T-helper 17 cell (primary cell): ENCODE data around the gene IQSEC1. TPM values are rescaled to one million over a fixed set of nuclear protein-coding genes. Genes with fewer than 3 reads are reported as not detected.

ENCODE experiments used
- ATAC-seq: fragments of 150-1000 bp; cut with Tn5 transposase; 2 replicates; pipeline ENCODE4 v1.10.0; 2021; ENCODE audit warnings: mild to moderate bottlenecking, moderate library complexity
- DNase-seq, 3 donors: peaks; one replicate each; pipeline versions ENCODE4 v3.0.0 to v3.0.0-alpha.2; 2020 to 2021
- H3K9me3 ChIP-seq: one replicate; pipeline ENCODE4 v1.7.0; 2013; ENCODE audit warnings: low read length, mild to moderate bottlenecking; ENCODE audit not compliant: control insufficient read depth, poor library complexity, severe bottlenecking
- H3K27ac Mint-ChIP-seq: one replicate; pipeline ENCODE4 v1.8.0; 2022; ENCODE audit warnings: mild to moderate bottlenecking, moderate library complexity, mixed read lengths
- H3K27me3 Mint-ChIP-seq: one replicate; pipeline ENCODE4 v1.8.0; 2022; ENCODE audit warnings: mixed read lengths
- H3K36me3 Mint-ChIP-seq: one replicate; pipeline ENCODE4 v1.8.0; 2022; ENCODE audit warnings: low read depth, mixed read lengths
- H3K4me1 Mint-ChIP-seq: one replicate; pipeline ENCODE4 v1.8.0; 2022; ENCODE audit warnings: mild to moderate bottlenecking, mixed read lengths
- H3K4me3 Mint-ChIP-seq: one replicate; pipeline ENCODE4 v1.8.0; 2022; ENCODE audit warnings: mild to moderate bottlenecking, moderate library complexity, mixed read lengths
- total RNA-seq, 4 donors: library from RNA in 2 of 4; stranded (reverse) in 2 of 4; gene quantifications; one replicate each; pipeline ENCODE4 v1.2.3 and lab custom pipeline; 2022 to 2026

IQSEC1 gene
- total RNA-seq, 2 donors from 2014 or later = 114 to 128 TPM

DNA sequence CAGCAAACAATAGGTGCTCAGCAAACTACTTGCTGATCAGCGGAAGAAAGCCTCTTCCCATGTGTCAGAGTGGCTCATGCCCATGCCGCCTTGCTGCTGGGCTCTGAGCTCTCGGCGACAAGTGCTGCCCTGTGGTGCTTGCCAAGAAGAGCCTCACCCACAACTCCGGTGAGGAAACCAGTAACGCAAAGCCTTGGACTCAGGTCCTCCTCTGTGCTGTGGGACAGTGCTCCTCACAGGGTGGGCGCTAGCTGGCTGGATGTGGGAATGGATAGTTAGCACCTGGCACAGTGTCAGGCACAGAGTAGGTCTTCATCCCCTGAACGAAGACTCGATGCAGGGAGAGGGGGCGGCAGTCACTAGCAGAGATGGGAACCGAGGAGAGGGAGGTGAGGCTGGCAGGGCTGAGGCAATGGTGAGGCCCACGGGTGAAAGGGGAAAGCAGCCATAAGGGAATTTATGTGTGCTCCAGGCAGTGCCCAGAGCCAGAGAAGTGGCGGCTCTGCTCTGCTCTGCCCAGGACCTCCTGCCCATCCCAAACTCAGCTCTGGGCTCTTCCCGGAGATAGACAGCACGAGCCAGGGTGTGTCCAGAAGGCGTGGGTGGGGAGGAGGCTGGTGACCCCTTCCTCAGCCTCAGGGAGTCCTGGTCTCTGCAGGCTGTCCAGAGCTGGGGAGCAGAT lies 55.7 kb downstream of the IQSEC1 start:
- Mint-ChIP-seq H3K4me1 (peaks cover 38% of the 10 kb centered on the region), H3K27me3 (no peaks in the 10 kb centered on the region), H3K36me3 (peaks cover 2% of the 10 kb centered on the region), H3K27ac (peak overlapping the region; percentile 100), H3K4me3 (peak overlapping the region; percentile 100)
- H3K9me3 ChIP-seq = no peaks in the 10 kb centered on the region
- no peak for DNase-seq
- no peak for ATAC-seq

DNA sequence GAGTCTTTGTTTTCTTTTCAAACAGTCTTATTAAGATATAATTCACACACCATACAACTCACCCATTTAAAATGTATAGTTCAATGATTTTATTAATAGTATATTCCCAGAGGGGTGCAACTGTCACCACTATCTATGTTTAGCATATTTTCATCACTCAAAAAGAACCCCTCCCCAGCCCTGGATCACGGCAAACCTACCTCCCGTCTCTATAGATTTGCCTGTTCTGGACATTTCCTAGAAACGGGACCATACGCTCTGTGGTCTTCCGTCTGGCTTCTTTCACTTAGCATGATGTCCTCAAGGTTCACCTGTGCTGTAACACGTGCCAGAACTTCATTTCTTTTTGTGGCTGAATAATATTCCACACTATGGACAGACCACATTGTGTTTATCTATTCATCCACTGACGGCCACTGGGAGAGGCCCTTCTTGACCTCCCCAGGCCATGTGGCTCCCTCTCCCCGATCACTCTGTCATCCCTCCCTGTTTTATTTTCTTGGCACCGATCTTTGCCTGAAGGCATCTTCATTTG lies 56.4 kb downstream of the IQSEC1 start:
- H3K36me3 Mint-ChIP-seq = peaks cover 5% of the 10 kb centered on the region
- H3K27ac Mint-ChIP-seq = peak overlapping the region; percentile 100
- H3K9me3 ChIP-seq = no peaks in the 10 kb centered on the region
- H3K4me3 Mint-ChIP-seq = peak overlapping the region; percentile 100
- no peaks in the 10 kb centered on the region for H3K27me3 Mint-ChIP-seq
- H3K4me1 Mint-ChIP-seq = peaks cover 44% of the 10 kb centered on the region
- no peak for DNase-seq
- no peak for ATAC-seq

DNA sequence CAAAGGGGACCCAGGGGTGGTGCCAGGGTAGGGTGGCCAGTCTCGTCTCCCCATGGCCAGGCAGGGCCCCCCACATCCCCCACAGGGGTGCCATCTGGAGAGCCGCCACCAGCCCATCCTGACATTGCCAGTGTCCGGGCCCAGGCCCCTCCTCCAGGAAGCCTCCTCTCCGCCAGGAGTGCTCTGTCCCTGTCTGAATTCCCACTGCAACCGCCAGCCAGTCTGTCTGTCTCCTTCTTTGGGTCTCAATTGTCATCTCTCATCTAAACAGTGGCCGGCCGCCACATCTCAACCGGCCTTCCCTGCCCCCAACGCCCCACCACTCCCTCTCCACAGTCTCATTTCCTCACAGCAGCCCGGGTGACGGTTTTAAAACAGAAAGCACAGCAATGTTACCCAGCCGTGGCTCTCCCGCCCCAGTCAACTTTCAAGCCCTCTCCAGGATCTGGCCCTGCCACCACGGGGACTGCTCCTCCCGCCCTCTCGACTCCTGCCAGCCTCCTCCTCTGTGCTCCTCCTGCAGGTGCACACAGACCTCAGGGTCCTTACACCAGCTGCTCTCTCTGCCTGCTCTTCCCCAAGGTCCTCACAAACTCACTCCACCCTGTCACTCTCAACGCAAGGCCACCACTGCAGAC lies 57.0 kb downstream of the IQSEC1 start:
- H3K27ac Mint-ChIP-seq = peak overlapping the region; percentile 100
- peaks cover 5% of the 10 kb centered on the region for H3K36me3 Mint-ChIP-seq
- peak overlapping the region; percentile 100 for H3K4me3 Mint-ChIP-seq
- DNase-seq = peak in 2 of 3 donors; percentile 18 to 25
- H3K4me1 Mint-ChIP-seq = peaks cover 50% of the 10 kb centered on the region
- H3K27me3 Mint-ChIP-seq = no peaks in the 10 kb centered on the region
- peak; percentile 17 for ATAC-seq
- H3K9me3 ChIP-seq = no peaks in the 10 kb centered on the region

DNA sequence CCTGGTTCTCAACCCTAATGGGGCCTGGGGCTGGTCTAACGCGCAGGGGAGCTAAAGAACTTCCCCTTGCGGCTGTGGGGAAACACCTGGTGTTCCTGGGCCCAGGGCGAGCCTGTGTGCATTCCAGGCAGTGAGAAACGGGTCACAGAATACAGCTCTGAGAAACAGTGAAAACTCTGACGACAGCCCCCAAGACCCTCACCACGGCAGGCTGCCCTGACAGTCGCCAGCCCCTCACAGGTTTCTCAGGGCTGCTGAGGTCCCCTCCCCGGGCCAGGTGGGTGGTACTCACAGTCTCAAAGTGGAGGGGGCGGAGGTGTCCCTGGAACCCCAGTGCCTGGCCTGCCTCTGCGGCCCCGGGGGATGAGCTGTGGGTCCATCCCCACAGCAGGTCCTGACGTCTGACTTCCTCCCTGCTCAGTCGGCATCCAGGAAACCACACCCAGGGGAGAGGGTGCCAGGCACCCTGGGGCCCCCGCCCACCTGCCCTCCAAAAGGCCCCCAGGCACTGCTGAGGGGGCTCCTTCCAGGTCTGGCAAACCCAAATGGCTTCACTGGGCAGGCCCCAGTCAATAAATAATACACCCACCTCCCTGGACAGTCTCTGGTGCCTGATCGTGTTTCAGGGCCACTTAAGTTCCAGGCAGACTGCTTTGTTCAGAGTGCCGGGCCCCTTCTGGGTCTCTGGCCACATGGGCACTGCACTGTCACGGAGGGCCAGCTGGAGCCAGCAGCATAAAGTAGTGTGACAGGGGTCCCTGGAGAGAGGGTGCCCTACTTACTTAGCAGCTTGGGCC lies 57.7 kb downstream of the IQSEC1 start:
- peak; percentile 66 for ATAC-seq
- peaks cover 5% of the 10 kb centered on the region for H3K36me3 Mint-ChIP-seq
- no peaks in the 10 kb centered on the region for H3K9me3 ChIP-seq
- peak overlapping the region; percentile 100 for H3K27ac Mint-ChIP-seq
- no peaks in the 10 kb centered on the region for H3K27me3 Mint-ChIP-seq
- peaks cover 53% of the 10 kb centered on the region for H3K4me1 Mint-ChIP-seq
- peak; percentile 38 to 60 (median 45) for DNase-seq
- H3K4me3 Mint-ChIP-seq = peak overlapping the region; percentile 100

DNA sequence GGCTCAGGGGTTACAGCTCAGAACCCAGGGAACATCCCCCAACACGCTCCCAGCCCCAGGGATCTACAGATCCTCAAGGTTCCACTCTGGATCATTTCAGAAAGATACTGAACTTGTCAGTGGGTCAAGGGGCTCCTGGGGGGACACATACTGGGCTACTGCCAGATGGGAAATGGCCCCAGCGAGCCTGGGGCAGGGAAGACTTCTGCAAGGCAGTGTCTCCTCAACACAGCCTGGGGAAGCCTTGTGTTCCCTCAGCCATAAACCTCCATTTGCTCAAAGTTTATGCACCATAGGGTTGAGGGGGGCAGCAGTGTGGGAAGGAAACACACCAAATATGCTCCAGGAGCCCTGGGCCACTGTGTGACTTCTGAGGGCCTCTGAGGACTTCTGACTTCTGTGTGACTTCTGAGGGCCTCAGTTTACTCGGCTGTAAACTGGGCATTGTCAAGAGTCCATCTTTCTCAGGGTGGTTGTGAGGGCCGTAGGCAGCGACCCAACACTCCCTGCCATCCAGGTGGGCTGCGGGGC lies 58.4 kb downstream of the IQSEC1 start:
- Mint-ChIP-seq H3K27ac (peak overlapping the region; percentile 100), H3K4me1 (peaks cover 57% of the 10 kb centered on the region), H3K36me3 (peaks cover 5% of the 10 kb centered on the region), H3K27me3 (no peaks in the 10 kb centered on the region), H3K4me3 (peak overlapping the region; percentile 100)
- no peak for DNase-seq
- no peaks in the 10 kb centered on the region for H3K9me3 ChIP-seq
- ATAC-seq = peak; percentile 1

DNA sequence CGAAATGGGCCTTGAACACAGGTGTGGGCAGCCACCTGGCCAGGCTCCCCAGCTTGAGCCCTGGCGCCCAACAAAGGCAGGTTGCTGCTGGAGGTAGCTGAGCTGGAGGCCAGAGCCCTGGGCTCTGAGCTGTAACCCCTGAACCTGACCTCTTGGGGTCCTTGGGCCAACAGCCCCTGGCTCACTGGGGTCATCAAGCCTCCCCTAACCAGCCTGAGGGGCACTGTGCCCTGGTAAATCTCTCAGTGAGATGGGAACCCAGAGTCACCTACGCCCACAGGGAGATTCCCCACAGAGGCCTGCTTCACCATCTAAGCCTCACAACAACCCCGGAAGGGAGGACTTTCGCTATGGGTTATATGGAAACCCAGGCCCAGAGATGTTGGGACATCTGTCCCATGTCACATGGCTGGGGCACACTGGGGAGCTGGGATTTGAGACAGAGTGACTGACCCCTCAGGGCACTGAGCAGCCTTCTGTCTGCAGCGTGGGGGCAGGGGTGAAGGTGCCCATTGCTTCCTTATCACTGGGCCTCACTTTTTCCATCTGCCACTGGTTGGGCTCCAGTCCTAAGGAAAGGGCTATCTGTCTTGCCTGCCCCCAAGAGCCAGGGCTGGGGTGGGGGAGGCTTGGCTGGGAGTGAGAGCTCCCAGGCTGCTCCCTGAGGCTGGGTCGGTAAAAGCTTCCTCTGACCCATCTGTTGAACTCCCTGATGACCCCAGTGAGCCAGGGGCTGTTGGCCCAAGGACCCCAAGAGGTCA lies 59.1 kb downstream of the IQSEC1 start:
- peak overlapping the region; percentile 100 for H3K4me3 Mint-ChIP-seq
- peaks cover 5% of the 10 kb centered on the region for H3K36me3 Mint-ChIP-seq
- H3K9me3 ChIP-seq = no peaks in the 10 kb centered on the region
- DNase-seq (peak in 2 of 3 donors; percentile 26 to 43), ATAC-seq (peak; percentile 40)
- H3K27me3 Mint-ChIP-seq = no peaks in the 10 kb centered on the region
- peaks cover 63% of the 10 kb centered on the region for H3K4me1 Mint-ChIP-seq
- H3K27ac Mint-ChIP-seq = peak overlapping the region; percentile 100

DNA sequence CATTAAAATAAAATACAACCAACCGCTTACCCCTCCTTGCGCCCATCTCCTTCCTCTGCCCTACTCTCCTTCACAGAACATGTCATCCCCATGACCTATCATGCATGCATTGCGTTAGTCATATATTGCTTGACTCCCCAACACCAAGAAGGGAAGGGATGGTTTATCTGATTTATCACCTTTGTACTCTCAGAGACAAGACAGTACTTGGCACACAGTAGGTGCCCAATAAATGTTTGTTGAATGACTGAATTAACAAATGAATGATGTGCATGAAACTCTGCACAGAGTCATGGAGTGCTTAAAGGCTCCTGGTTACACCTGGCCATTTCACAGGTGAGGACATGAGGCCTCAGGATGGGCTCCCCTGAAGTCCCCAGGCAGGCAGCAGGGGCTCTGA lies 59.7 kb downstream of the IQSEC1 start:
- Mint-ChIP-seq H3K36me3 (peaks cover 5% of the 10 kb centered on the region), H3K27ac (peak overlapping the region; percentile 100), H3K27me3 (no peaks in the 10 kb centered on the region), H3K4me1 (peaks cover 70% of the 10 kb centered on the region), H3K4me3 (peak overlapping the region; percentile 100)
- ATAC-seq (no peak), DNase-seq (no peak)
- H3K9me3 ChIP-seq = no peaks in the 10 kb centered on the region

DNA sequence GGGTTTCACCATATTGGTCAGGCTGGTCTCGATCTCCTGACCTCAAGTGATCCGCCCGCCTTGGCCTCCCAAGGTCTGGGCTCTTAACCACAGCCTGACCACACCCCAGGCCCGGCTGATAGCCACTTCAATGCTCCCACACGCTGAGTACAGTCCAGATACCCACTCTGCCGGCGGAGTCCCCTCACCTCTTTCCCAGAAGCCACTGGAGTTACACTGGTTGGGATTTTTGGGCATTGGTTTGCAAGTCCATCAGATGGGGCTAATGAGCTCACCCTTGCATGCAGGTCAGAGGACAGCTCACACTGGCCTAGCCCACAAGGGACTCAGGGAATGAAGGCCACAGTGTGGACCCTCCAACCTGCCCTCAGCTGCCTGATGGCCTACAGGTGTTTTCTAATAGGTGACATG lies 60.1 kb downstream of the IQSEC1 start:
- Mint-ChIP-seq H3K4me3 (peak overlapping the region; percentile 100), H3K27ac (peak overlapping the region; percentile 100), H3K4me1 (peaks cover 73% of the 10 kb centered on the region), H3K27me3 (no peaks in the 10 kb centered on the region), H3K36me3 (peaks cover 8% of the 10 kb centered on the region)
- H3K9me3 ChIP-seq = no peaks in the 10 kb centered on the region
- ATAC-seq (no peak), DNase-seq (no peak)

DNA sequence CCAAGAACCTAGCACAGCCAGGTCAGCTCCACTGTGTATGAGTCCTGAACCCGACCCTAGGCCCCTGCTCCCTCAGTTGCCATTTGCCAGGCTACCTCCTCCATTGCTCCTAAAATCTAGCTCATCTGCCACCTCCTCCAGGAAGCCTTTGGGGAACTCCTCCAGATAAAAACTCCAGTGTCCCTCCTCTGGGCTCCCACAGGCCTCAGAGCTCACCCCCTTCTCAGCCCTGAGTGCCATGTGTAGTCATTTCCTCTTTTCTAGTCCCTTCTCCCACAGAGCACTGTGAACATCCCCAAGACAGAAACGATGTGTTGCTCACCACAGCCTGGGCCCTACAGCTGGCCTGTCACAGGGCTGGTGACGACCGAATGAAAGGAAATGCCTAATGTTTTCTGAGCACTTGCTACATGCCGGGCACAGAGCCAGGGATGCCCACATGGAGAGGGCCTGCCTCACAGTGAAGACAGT lies 61.0 kb downstream of the IQSEC1 start:
- H3K27me3 Mint-ChIP-seq = no peaks in the 10 kb centered on the region
- peak overlapping the region; percentile 100 for H3K27ac Mint-ChIP-seq
- peak overlapping the region; percentile 88 for H3K4me3 Mint-ChIP-seq
- peaks cover 8% of the 10 kb centered on the region for H3K36me3 Mint-ChIP-seq
- no peaks in the 10 kb centered on the region for H3K9me3 ChIP-seq
- H3K4me1 Mint-ChIP-seq = peaks cover 73% of the 10 kb centered on the region
- DNase-seq = peak in 1 of 3 donors; percentile 28
- ATAC-seq = peak; percentile 12

DNA sequence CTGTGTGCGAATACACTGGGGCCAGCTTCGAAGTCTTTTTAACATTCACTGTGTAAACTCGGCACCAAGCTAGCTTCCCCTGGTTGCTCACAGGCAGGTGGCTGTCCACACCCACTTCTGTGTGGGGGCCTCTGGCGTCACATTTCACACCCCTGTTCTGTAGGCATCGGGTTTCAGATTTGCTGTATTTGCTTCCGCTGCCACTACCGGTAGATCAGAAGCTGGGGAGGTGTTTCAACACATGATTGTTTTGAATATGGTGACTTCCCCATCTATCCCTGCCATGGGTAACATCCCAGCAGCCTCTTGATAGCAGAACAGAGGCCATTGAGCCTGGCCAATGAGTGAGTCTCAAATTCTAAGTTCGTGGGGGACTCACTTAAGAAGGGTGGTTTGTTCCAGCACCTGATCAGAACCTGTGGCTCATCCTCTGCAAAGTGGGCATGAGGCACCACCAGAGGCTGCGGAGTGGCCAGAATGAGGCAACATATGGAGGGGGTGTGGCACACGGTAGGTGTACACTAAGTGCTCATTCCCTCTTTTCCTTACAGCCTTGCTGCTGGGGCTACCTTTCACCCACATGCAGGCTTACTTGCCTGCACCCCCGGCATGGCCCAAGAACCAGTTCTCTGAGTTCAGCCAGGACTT lies 61.5 kb downstream of the IQSEC1 start:
- ATAC-seq = peak; percentile 74
- no peaks in the 10 kb centered on the region for H3K9me3 ChIP-seq
- Mint-ChIP-seq H3K4me3 (peak overlapping the region; percentile 88), H3K27ac (peak overlapping the region; percentile 100), H3K4me1 (peaks cover 67% of the 10 kb centered on the region), H3K36me3 (peaks cover 8% of the 10 kb centered on the region), H3K27me3 (no peaks in the 10 kb centered on the region)
- DNase-seq = peak; percentile 54 to 71 (median 67)

DNA sequence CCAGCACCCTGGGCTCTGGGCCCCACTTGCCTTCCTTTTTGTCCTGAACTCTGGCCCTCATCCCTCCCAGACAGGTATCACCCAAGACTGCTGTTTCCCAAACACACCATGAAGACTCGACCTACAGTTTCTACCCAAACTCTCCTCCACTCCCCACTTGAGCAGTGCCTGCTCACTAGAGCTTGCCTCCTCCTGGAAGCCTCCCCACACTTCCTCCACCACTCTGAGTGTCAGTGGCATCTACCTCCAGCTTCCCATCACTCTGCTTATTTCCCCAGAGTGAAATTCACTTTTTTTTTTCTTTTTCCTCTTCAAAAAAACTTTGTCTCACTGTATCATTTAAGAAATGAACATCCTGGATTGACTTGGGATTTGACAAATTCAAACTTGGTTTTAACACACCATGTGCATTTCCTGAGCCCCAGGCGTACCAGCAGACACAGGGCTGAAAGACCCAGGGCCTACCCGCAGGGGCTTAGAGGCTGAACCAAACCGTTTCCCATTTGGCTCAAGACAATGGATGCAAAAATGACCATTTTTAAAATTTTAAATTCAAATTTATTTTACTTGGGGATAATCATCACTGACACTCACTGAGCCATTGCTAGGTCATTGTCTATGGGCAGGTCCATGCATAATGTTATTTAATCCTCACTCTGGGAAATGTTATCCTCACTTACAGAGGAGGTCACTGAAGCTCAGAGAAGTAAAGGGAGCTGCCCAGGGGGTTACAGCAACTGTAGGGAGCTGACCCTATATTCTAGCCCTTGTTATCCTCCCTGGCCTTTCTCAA lies 62.3 kb downstream of the IQSEC1 start:
- DNase-seq = no peak
- Mint-ChIP-seq H3K36me3 (peaks cover 8% of the 10 kb centered on the region), H3K27ac (peak overlapping the region; percentile 100), H3K4me1 (peaks cover 65% of the 10 kb centered on the region), H3K27me3 (no peaks in the 10 kb centered on the region), H3K4me3 (peak overlapping the region; percentile 88)
- H3K9me3 ChIP-seq = no peaks in the 10 kb centered on the region
- ATAC-seq = no peak
